ENCODE measurements around the gene SLC17A7. TPM values are rescaled to one million over a fixed set of nuclear protein-coding genes. Genes with fewer than 3 reads are reported as not detected.

Gene SLC17A7
- total RNA-seq, 2 experiments from 2014 or later = 0.16 TPM; not detected in 1

GRCh38 chr19:49442771-49443365, 1.5 kb upstream of the SLC17A7 start:
- peak; percentile 75 for DNase-seq
- H3K27me3 Mint-ChIP-seq (ENCODE audit: low read depth) = peaks cover 45% of the 10 kb centered on the region
- peaks cover 17% of the 10 kb centered on the region for H3K36me3 Mint-ChIP-seq (ENCODE audit: low read depth)
- H3K9me3 Mint-ChIP-seq (ENCODE audit: insufficient read depth) = no peaks in the 10 kb centered on the region
- H3K27ac Mint-ChIP-seq = peak overlapping the region; percentile 84
- ChIA-PET POLR2A (interaction anchor here (0.6 to 1.3 kb wide), 3 partner anchors 9 to 1632 kb away, joined by 4 to 5 read pairs (median 4); partner anchors contain the start of gene PIH1D1), CTCF (interaction anchor here (0.8 to 4.4 kb wide), 13 partner anchors 9 to 345 kb away, joined by 3 to 40 read pairs (median 4); partner anchors contain the start of genes ALDH16A1, FLT3LG, PIH1D1 and PTH2)
- H3K4me3 Mint-ChIP-seq = peak overlapping the region; percentile 78
- ATAC-seq = peak; percentile 32
- peaks cover 55% of the 10 kb centered on the region for H3K4me1 Mint-ChIP-seq (ENCODE audit: low read depth)

- ChIA-PET POLR2A (interaction anchor here (1.3 kb wide), 1 partner anchor 10 kb away, joined by 4 read pairs; the partner anchor contains the start of gene PIH1D1), CTCF (interaction anchor here (0.8 to 4.4 kb wide), 12 partner anchors 10 to 345 kb away, joined by 3 to 40 read pairs (median 4); partner anchors contain the start of genes ALDH16A1, FLT3LG, PIH1D1 and PTH2)
- Mint-ChIP-seq H3K4me1 (ENCODE audit: low read depth) (peaks cover 50% of the 10 kb centered on the region), H3K27me3 (ENCODE audit: low read depth) (peaks cover 50% of the 10 kb centered on the region), H3K36me3 (ENCODE audit: low read depth) (peaks cover 12% of the 10 kb centered on the region), H3K9me3 (ENCODE audit: insufficient read depth) (no peaks in the 10 kb centered on the region), H3K4me3 (peak overlapping the region; percentile 78), H3K27ac (no peak overlapping the region)
- ATAC-seq (no peak), DNase-seq (peak; percentile 42)
Observed at GRCh38 chr19:49442354-49442753, 1.0 kb upstream of the SLC17A7 start.

GRCh38 chr19:49441960-49442350, 628 bp upstream of the SLC17A7 start:
- Mint-ChIP-seq H3K27ac (no peak overlapping the region), H3K36me3 (ENCODE audit: low read depth) (peaks cover 11% of the 10 kb centered on the region)
- POLR2A ChIA-PET = interaction anchor here (1.3 kb wide), 1 partner anchor 10 kb away, joined by 4 read pairs; the partner anchor contains the start of gene PIH1D1

GRCh38 chr19:49440439-49441209, 703 bp downstream of the SLC17A7 start:
- CTCF ChIA-PET = interaction anchor here (1.3 to 4.4 kb wide), 2 partner anchors 48 to 49 kb away, joined by 7 to 40 read pairs; no protein-coding TSS in a partner anchor
- POLR2A ChIA-PET = interaction anchor here (0.6 kb wide), 1 partner anchor 80 kb away, joined by 3 read pairs; no protein-coding TSS in a partner anchor
- no peaks in the 10 kb centered on the region for H3K9me3 Mint-ChIP-seq (ENCODE audit: insufficient read depth)
- ATAC-seq (no peak), DNase-seq (no peak)
- peak overlapping the region; percentile 8 for H3K4me3 Mint-ChIP-seq
- H3K27ac Mint-ChIP-seq = no peak overlapping the region
- H3K36me3 Mint-ChIP-seq (ENCODE audit: low read depth) = no peaks in the 10 kb centered on the region
- peaks cover 66% of the 10 kb centered on the region for H3K27me3 Mint-ChIP-seq (ENCODE audit: low read depth)
- peaks cover 45% of the 10 kb centered on the region for H3K4me1 Mint-ChIP-seq (ENCODE audit: low read depth)

More at GRCh38 chr19:49441960-49442350, 628 bp upstream of the SLC17A7 start:
- H3K4me3 Mint-ChIP-seq = peak overlapping the region; percentile 78
- peaks cover 54% of the 10 kb centered on the region for H3K27me3 Mint-ChIP-seq (ENCODE audit: low read depth)
- DNase-seq = no peak
- H3K4me1 Mint-ChIP-seq (ENCODE audit: low read depth) = peaks cover 48% of the 10 kb centered on the region
- CTCF ChIA-PET = interaction anchor here (1.4 to 4.4 kb wide), 5 partner anchors 10 to 50 kb away, joined by 4 to 40 read pairs (median 8); partner anchors contain the start of genes FLT3LG, PIH1D1 and PTH2
- H3K9me3 Mint-ChIP-seq (ENCODE audit: insufficient read depth) = no peaks in the 10 kb centered on the region
- ATAC-seq = no peak

- POLR2A ChIA-PET = interaction anchor here (0.8 to 1.6 kb wide), 2 partner anchors 12 to 56 kb away, joined by 3 read pairs; partner anchors contain the start of gene PIH1D1
- Mint-ChIP-seq H3K4me3 (no peak overlapping the region), H3K27me3 (ENCODE audit: low read depth) (peaks cover 74% of the 10 kb centered on the region)
Observed at GRCh38 chr19:49439836-49440235, 1.5 kb downstream of the SLC17A7 start.

GRCh38 chr19:49438261-49438660, 3.1 kb downstream of the SLC17A7 start:
- Mint-ChIP-seq H3K27me3 (ENCODE audit: low read depth) (peaks cover 81% of the 10 kb centered on the region), H3K4me3 (no peak overlapping the region), H3K36me3 (ENCODE audit: low read depth) (no peaks in the 10 kb centered on the region), H3K27ac (no peak overlapping the region), H3K9me3 (ENCODE audit: insufficient read depth) (no peaks in the 10 kb centered on the region), H3K4me1 (ENCODE audit: low read depth) (peaks cover 33% of the 10 kb centered on the region)
- DNase-seq (no peak), ATAC-seq (no peak)
- POLR2A ChIA-PET = interaction anchor here (1.6 kb wide), 1 partner anchor 14 kb away, joined by 3 read pairs; the partner anchor contains the start of gene PIH1D1
- CTCF ChIA-PET = no interaction called here

More at GRCh38 chr19:49439836-49440235, 1.5 kb downstream of the SLC17A7 start:
- CTCF ChIA-PET = interaction anchor here (0.6 to 1.3 kb wide), 2 partner anchors 48 to 133 kb away, joined by 3 to 7 read pairs; no protein-coding TSS in a partner anchor
- H3K27ac Mint-ChIP-seq = no peak overlapping the region
- no peaks in the 10 kb centered on the region for H3K36me3 Mint-ChIP-seq (ENCODE audit: low read depth)
- no peaks in the 10 kb centered on the region for H3K9me3 Mint-ChIP-seq (ENCODE audit: insufficient read depth)
- H3K4me1 Mint-ChIP-seq (ENCODE audit: low read depth) = peaks cover 39% of the 10 kb centered on the region
- ATAC-seq (no peak), DNase-seq (no peak)

- ATAC-seq (no peak), DNase-seq (no peak)
- no peaks in the 10 kb centered on the region for H3K9me3 Mint-ChIP-seq (ENCODE audit: insufficient read depth)
- no peaks in the 10 kb centered on the region for H3K36me3 Mint-ChIP-seq (ENCODE audit: low read depth)
- H3K27me3 Mint-ChIP-seq (ENCODE audit: low read depth) = peaks cover 82% of the 10 kb centered on the region
- no peak overlapping the region for H3K4me3 Mint-ChIP-seq
- H3K27ac Mint-ChIP-seq = no peak overlapping the region
- H3K4me1 Mint-ChIP-seq (ENCODE audit: low read depth) = peaks cover 30% of the 10 kb centered on the region
- CTCF ChIA-PET = no interaction called here
- POLR2A ChIA-PET = no interaction called here
Observed at GRCh38 chr19:49437231-49437630, 4.1 kb downstream of the SLC17A7 start.

- ChIA-PET POLR2A (interaction anchor here (0.9 kb wide), 1 partner anchor 27 kb away, joined by 3 read pairs; no protein-coding TSS in a partner anchor), CTCF (interaction anchor here (1.0 to 2.6 kb wide), 3 partner anchors 10 to 45 kb away, joined by 3 to 13 read pairs (median 4); partner anchors contain the start of gene FLT3LG)
- peaks cover 26% of the 10 kb centered on the region for H3K4me1 Mint-ChIP-seq (ENCODE audit: low read depth)
- H3K9me3 Mint-ChIP-seq (ENCODE audit: insufficient read depth) = no peaks in the 10 kb centered on the region
- H3K27me3 Mint-ChIP-seq (ENCODE audit: low read depth) = peaks cover 79% of the 10 kb centered on the region
- no peak overlapping the region for H3K4me3 Mint-ChIP-seq
- peaks cover 3% of the 10 kb centered on the region for H3K36me3 Mint-ChIP-seq (ENCODE audit: low read depth)
- DNase-seq (peak; percentile 76), ATAC-seq (peak; percentile 46)
- H3K27ac Mint-ChIP-seq = no peak overlapping the region
Observed at GRCh38 chr19:49436381-49437017, 4.8 kb downstream of the SLC17A7 start.

GRCh38 chr19:49435670-49436069, 5.7 kb downstream of the SLC17A7 start:
- ATAC-seq = no peak
- Mint-ChIP-seq H3K27ac (no peak overlapping the region), H3K4me1 (ENCODE audit: low read depth) (peaks cover 26% of the 10 kb centered on the region), H3K9me3 (ENCODE audit: insufficient read depth) (no peaks in the 10 kb centered on the region), H3K36me3 (ENCODE audit: low read depth) (peaks cover 3% of the 10 kb centered on the region), H3K27me3 (ENCODE audit: low read depth) (peaks cover 80% of the 10 kb centered on the region), H3K4me3 (no peak overlapping the region)
- CTCF ChIA-PET = interaction anchor here (1.0 to 2.6 kb wide), 4 partner anchors 10 to 44 kb away, joined by 3 to 13 read pairs (median 4); partner anchors contain the start of gene FLT3LG
- no peak for DNase-seq
- POLR2A ChIA-PET = interaction anchor here (0.9 kb wide), 2 partner anchors 16 to 27 kb away, joined by 3 read pairs; partner anchors contain the start of gene PIH1D1

GRCh38 chr19:49434907-49435583, 6.3 kb downstream of the SLC17A7 start:
- H3K4me1 Mint-ChIP-seq (ENCODE audit: low read depth) = peaks cover 27% of the 10 kb centered on the region
- CTCF ChIA-PET = interaction anchor here (0.6 to 2.6 kb wide), 3 partner anchors 23 to 677 kb away, joined by 3 to 13 read pairs (median 5); no protein-coding TSS in a partner anchor
- ATAC-seq (no peak), DNase-seq (no peak)
- H3K9me3 Mint-ChIP-seq (ENCODE audit: insufficient read depth) = no peaks in the 10 kb centered on the region
- peaks cover 79% of the 10 kb centered on the region for H3K27me3 Mint-ChIP-seq (ENCODE audit: low read depth)
- POLR2A ChIA-PET = interaction anchor here (0.9 to 1.1 kb wide), 2 partner anchors 11 to 17 kb away, joined by 3 read pairs; partner anchors contain the start of genes PIH1D1 and PTH2
- peaks cover 3% of the 10 kb centered on the region for H3K36me3 Mint-ChIP-seq (ENCODE audit: low read depth)
- H3K27ac Mint-ChIP-seq = no peak overlapping the region
- H3K4me3 Mint-ChIP-seq = no peak overlapping the region
